Fibroblast of mammary gland (primary cell): Measurements from ENCODE around the gene CCT3.
A peak's percentile ranks its signal among the peaks of the same experiment; 100 is the strongest.

ENCODE experiments used
- DNase-seq: peaks from one replicate; pipeline ENCODE4 v3.0.0-alpha.2; 2010; ENCODE audit warnings: low read depth
- H3K4me3 ChIP-seq: 2 replicates; pipeline ENCODE4 v1.5.1; 2011; ENCODE audit warnings: low read depth, mild to moderate bottlenecking, low read length, moderate library complexity; ENCODE audit not compliant: control insufficient read depth
- CTCF ChIP-seq: conservative IDR thresholded peaks from 2 replicates; pipeline ENCODE4 v1.5.1; 2011; ENCODE audit warnings: low read depth, low read length, inconsistent platforms; ENCODE audit not compliant: control insufficient read depth, insufficient read depth

The CCT3 gene

GRCh38 chr1:156368157-156368658 is 30.1 kb upstream of the CCT3 start:
- no peak for TF ChIP-seq CTCF
- H3K4me3 ChIP-seq = no peak overlapping the region
- DNase-seq = no peak

- TF ChIP-seq CTCF = no peak
- no peak for DNase-seq
- H3K4me3 ChIP-seq = no peak overlapping the region
These were observed 29.5 kb upstream of the CCT3 start for GRCh38 chr1:156367383-156368156.

- no peak for TF ChIP-seq CTCF
- no peak overlapping the region for H3K4me3 ChIP-seq
- no peak for DNase-seq
These were observed 28.5 kb upstream of the CCT3 start for GRCh38 chr1:156366378-156367166.

- DNase-seq = no peak
- H3K4me3 ChIP-seq = no peak overlapping the region
- no peak for TF ChIP-seq CTCF
These were observed 27.7 kb upstream of the CCT3 start for GRCh38 chr1:156365754-156366153.

GRCh38 chr1:156360534-156360933 is 22.4 kb upstream of the CCT3 start:
- TF ChIP-seq CTCF = no peak
- no peak for DNase-seq
- H3K4me3 ChIP-seq = no peak overlapping the region

- TF ChIP-seq CTCF = peak; percentile 68
- DNase-seq = peak; percentile 74
- no peak overlapping the region for H3K4me3 ChIP-seq
These were observed 21.9 kb upstream of the CCT3 start for GRCh38 chr1:156359973-156360372.
